SK-N-SH (cell line): Measurements from ENCODE around the gene TEP1. TPM values are rescaled to one million over a fixed set of nuclear protein-coding genes. Genes with fewer than 3 reads are reported as not detected.

Experiments used
- polyA plus RNA-seq, 3 experiments: library from polyadenylated mRNA; depleted of rRNA; stranded (reverse); fragments of >200 nt; gene quantifications; 2 replicates each; pipeline ENCODE4 v1.2.3, GENCODE V29; 2012
- small RNA-seq, 7 experiments: library from RNA; depleted of rRNA; stranded (forward); fragments of <200 nt; gene quantifications; one replicate each; pipeline ENCODE3, GENCODE V24; 2012

Gene TEP1
- polyA plus RNA-seq, 1 of the 3 experiments (the other 2 are of a cell fraction), result 12.1 TPM

Small RNAs within 50 kb of the gene (small RNA-seq; reads per million reads assigned to genes)
- gene RNA5SP382 (0 to 17.9 (median 2.9) reads per million in 7 experiments), gene SNORA79B (0 to 1.8 (median 0.86) reads per million in 7 experiments), gene SNORD126 (3.1 to 288 (median 5.4) reads per million in 7 experiments)

Other genes with a start within 250 kb of the TEP1 start
- gene OR11G2, start 222.6 kb downstream of the TEP1 start, polyA plus RNA-seq (2012; rRNA removed), result not detected in 2 replicates
- gene OR11H6, start 189.8 kb downstream of the TEP1 start, polyA plus RNA-seq (2012; rRNA removed), result not detected in 2 replicates
- gene OR11H7, start 184.5 kb downstream of the TEP1 start, polyA plus RNA-seq (2012; rRNA removed), result not detected in 2 replicates
- gene OR11H4, start 174.2 kb downstream of the TEP1 start, polyA plus RNA-seq (2012; rRNA removed), result not detected in 2 replicates
- gene TTC5, start 107.5 kb downstream of the TEP1 start, polyA plus RNA-seq (2012; rRNA removed), result 14.6 and 15.7 TPM in 2 replicates
- gene CCNB1IP1, start 80.2 kb downstream of the TEP1 start, polyA plus RNA-seq (2012; rRNA removed), result 35.4 and 48.5 TPM in 2 replicates
- gene PARP2, start 69.9 kb downstream of the TEP1 start, polyA plus RNA-seq (2012; rRNA removed), result 21.4 and 23.3 TPM in 2 replicates
- gene KLHL33, start 22.7 kb upstream of the TEP1 start, polyA plus RNA-seq (2012; rRNA removed), result not detected in 2 replicates
- gene OSGEP, start 41.3 kb upstream of the TEP1 start, polyA plus RNA-seq (2012; rRNA removed), result 32.9 and 38.7 TPM in 2 replicates
- 279 and 291 TPM in 2 replicates for gene APEX1, start 41.7 kb upstream of the TEP1 start, polyA plus RNA-seq (2012; rRNA removed)
- gene PIP4P1, start 47.9 kb upstream of the TEP1 start, polyA plus RNA-seq (2012; rRNA removed), result 30.7 and 38.9 TPM in 2 replicates
- gene PNP, start 55.9 kb upstream of the TEP1 start, polyA plus RNA-seq (2012; rRNA removed), result 29.8 and 38.2 TPM in 2 replicates
- not detected in 2 replicates for gene RNASE10, start 92.0 kb upstream of the TEP1 start, polyA plus RNA-seq (2012; rRNA removed)
- not detected in 2 replicates for gene RNASE9, start 147.5 kb upstream of the TEP1 start, polyA plus RNA-seq (2012; rRNA removed)
- not detected in 2 replicates for gene RNASE11, start 174.5 kb upstream of the TEP1 start, polyA plus RNA-seq (2012; rRNA removed)
- not detected in 2 replicates for gene RNASE12, start 177.9 kb upstream of the TEP1 start, polyA plus RNA-seq (2012; rRNA removed)
- not detected in 2 replicates for gene OR6S1, start 228.2 kb upstream of the TEP1 start, polyA plus RNA-seq (2012; rRNA removed)